HL-60 (cell line): ENCODE data around the gene FKBP7.

Experiments
- CTCF ChIP-seq: IDR thresholded peaks from one replicate; pipeline ENCODE4 v1.5.1; 2011; ENCODE audit warnings: low read length, control low read depth, inconsistent platforms; ENCODE audit not compliant: insufficient read depth
- POLR2AphosphoS5 ChIP-seq: IDR thresholded peaks from 2 replicates; pipeline ENCODE4 v1.6.1; 2012; ENCODE audit warnings: low read depth
- REST ChIP-seq: IDR thresholded peaks from 2 replicates; pipeline ENCODE4 v1.6.1; 2012; ENCODE audit warnings: low read depth; ENCODE audit not compliant: insufficient replicate concordance

- TF ChIP-seq REST, result no peak
- TF ChIP-seq CTCF, result no peak
- no peak for TF ChIP-seq POLR2AphosphoS5
Observed at GRCh38 chr2:178477443-178478129, 814 bp downstream of the FKBP7 start.
